Measurements from ENCODE around the gene VWF.
A peak's percentile ranks its signal among the peaks of the same experiment; 100 is the strongest.

The VWF gene

GRCh38 chr12:6090803-6091202 is 33.7 kb downstream of the VWF start:
- Histone ChIP-seq H3K36me3 (ENCODE audit: control insufficient read depth in 1 of 2, insufficient read depth in 2 of 2, low read length in 2 of 2) (no peaks in the 10 kb centered on the region), H3K9ac (ENCODE audit: low read depth in 1 of 2, low read length in 2 of 2) (no peak overlapping the region), H3K27ac (ENCODE audit: low read depth, low read length) (no peak overlapping the region), H3K9me3 (ENCODE audit: control insufficient read depth in 1 of 2, low read length in 2 of 2) (no peaks in the 10 kb centered on the region), H3K27me3 (ENCODE audit: control insufficient read depth in 1 of 2, insufficient read depth in 2 of 2, low read length in 2 of 2) (no peaks in the 10 kb centered on the region), H3K4me3 (ENCODE audit: low read depth in 1 of 2, low read length in 2 of 2) (no peak overlapping the region), H3K4me1 (ENCODE audit: control insufficient read depth in 1 of 2, insufficient read depth in 2 of 2, low read length in 2 of 2) (peaks cover 23 to 29% of the 10 kb centered on the region in 2 donors)

- Histone ChIP-seq H3K27me3 (ENCODE audit: control insufficient read depth in 1 of 2, insufficient read depth in 2 of 2, low read length in 2 of 2) (no peaks in the 10 kb centered on the region), H3K4me1 (ENCODE audit: control insufficient read depth in 1 of 2, insufficient read depth in 2 of 2, low read length in 2 of 2) (peaks cover 31 to 34% of the 10 kb centered on the region in 2 donors), H3K9ac (ENCODE audit: low read depth in 1 of 2, low read length in 2 of 2) (peak overlapping the region in 1 of 2 donors; percentile 19), H3K27ac (ENCODE audit: low read depth, low read length) (no peak overlapping the region), H3K36me3 (ENCODE audit: control insufficient read depth in 1 of 2, insufficient read depth in 2 of 2, low read length in 2 of 2) (no peaks in the 10 kb centered on the region), H3K4me3 (ENCODE audit: low read depth in 1 of 2, low read length in 2 of 2) (no peak overlapping the region), H3K9me3 (ENCODE audit: control insufficient read depth in 1 of 2, low read length in 2 of 2) (no peaks in the 10 kb centered on the region)
Measured at GRCh38 chr12:6088921-6089747, 35.3 kb downstream of the VWF start.

GRCh38 chr12:6086316-6086715 is 38.2 kb downstream of the VWF start:
- H3K4me1 ChIP-seq (ENCODE audit: control insufficient read depth in 1 of 2, insufficient read depth in 2 of 2, low read length in 2 of 2): peaks cover 18 to 21% of the 10 kb centered on the region in 2 donors
- no peak overlapping the region for H3K27ac ChIP-seq (ENCODE audit: low read depth, low read length)
- no peaks in the 10 kb centered on the region for H3K36me3 ChIP-seq (ENCODE audit: control insufficient read depth in 1 of 2, insufficient read depth in 2 of 2, low read length in 2 of 2)
- H3K9ac ChIP-seq (ENCODE audit: low read depth in 1 of 2, low read length in 2 of 2): no peak overlapping the region
- H3K4me3 ChIP-seq (ENCODE audit: low read depth in 1 of 2, low read length in 2 of 2): no peak overlapping the region
- no peaks in the 10 kb centered on the region for H3K27me3 ChIP-seq (ENCODE audit: control insufficient read depth in 1 of 2, insufficient read depth in 2 of 2, low read length in 2 of 2)
- no peaks in the 10 kb centered on the region for H3K9me3 ChIP-seq (ENCODE audit: control insufficient read depth in 1 of 2, low read length in 2 of 2)

DNA sequence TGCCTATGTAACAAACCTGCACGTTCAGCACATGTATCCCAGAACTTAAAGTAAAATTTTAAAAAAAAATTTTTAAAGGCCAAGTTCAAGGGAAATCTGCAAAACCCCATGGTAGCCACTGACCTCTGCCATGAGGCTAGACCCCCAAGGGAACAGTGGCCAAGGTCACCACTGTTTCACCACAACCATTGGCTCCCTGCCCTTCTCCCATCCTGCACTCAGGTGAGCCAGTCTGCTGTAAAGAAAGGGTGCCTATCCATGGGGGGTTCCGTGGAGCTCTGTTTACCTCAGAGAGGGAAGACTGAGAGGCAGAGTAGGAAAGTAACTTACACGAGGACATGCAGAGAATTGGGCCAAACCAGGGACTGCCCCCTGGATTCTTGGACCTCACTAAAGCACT is 38.6 kb downstream of the VWF start:
- Histone ChIP-seq H3K27me3 (ENCODE audit: control insufficient read depth in 1 of 2, insufficient read depth in 2 of 2, low read length in 2 of 2) (no peaks in the 10 kb centered on the region), H3K9me3 (ENCODE audit: control insufficient read depth in 1 of 2, low read length in 2 of 2) (no peaks in the 10 kb centered on the region), H3K27ac (ENCODE audit: low read depth, low read length) (no peak overlapping the region), H3K9ac (ENCODE audit: low read depth in 1 of 2, low read length in 2 of 2) (no peak overlapping the region), H3K4me1 (ENCODE audit: control insufficient read depth in 1 of 2, insufficient read depth in 2 of 2, low read length in 2 of 2) (peaks cover 18 to 20% of the 10 kb centered on the region in 2 donors), H3K4me3 (ENCODE audit: low read depth in 1 of 2, low read length in 2 of 2) (no peak overlapping the region), H3K36me3 (ENCODE audit: control insufficient read depth in 1 of 2, insufficient read depth in 2 of 2, low read length in 2 of 2) (no peaks in the 10 kb centered on the region)

- H3K9ac ChIP-seq (ENCODE audit: low read depth in 1 of 2, low read length in 2 of 2): no peak overlapping the region
- H3K27ac ChIP-seq (ENCODE audit: low read depth, low read length): no peak overlapping the region
- H3K4me1 ChIP-seq (ENCODE audit: control insufficient read depth in 1 of 2, insufficient read depth in 2 of 2, low read length in 2 of 2): peaks cover 16 to 18% of the 10 kb centered on the region in 2 donors
- no peaks in the 10 kb centered on the region for H3K9me3 ChIP-seq (ENCODE audit: control insufficient read depth in 1 of 2, low read length in 2 of 2)
- no peaks in the 10 kb centered on the region for H3K27me3 ChIP-seq (ENCODE audit: control insufficient read depth in 1 of 2, insufficient read depth in 2 of 2, low read length in 2 of 2)
- H3K36me3 ChIP-seq (ENCODE audit: control insufficient read depth in 1 of 2, insufficient read depth in 2 of 2, low read length in 2 of 2): no peaks in the 10 kb centered on the region
- no peak overlapping the region for H3K4me3 ChIP-seq (ENCODE audit: low read depth in 1 of 2, low read length in 2 of 2)
Measured at GRCh38 chr12:6084969-6085450, 39.5 kb downstream of the VWF start.

GRCh38 chr12:6084261-6084968 is 40.1 kb downstream of the VWF start:
- Histone ChIP-seq H3K36me3 (ENCODE audit: control insufficient read depth in 1 of 2, insufficient read depth in 2 of 2, low read length in 2 of 2) (no peaks in the 10 kb centered on the region), H3K27me3 (ENCODE audit: control insufficient read depth in 1 of 2, insufficient read depth in 2 of 2, low read length in 2 of 2) (no peaks in the 10 kb centered on the region), H3K27ac (ENCODE audit: low read depth, low read length) (no peak overlapping the region), H3K4me1 (ENCODE audit: control insufficient read depth in 1 of 2, insufficient read depth in 2 of 2, low read length in 2 of 2) (peaks cover 15 to 17% of the 10 kb centered on the region in 2 donors), H3K4me3 (ENCODE audit: low read depth in 1 of 2, low read length in 2 of 2) (no peak overlapping the region), H3K9ac (ENCODE audit: low read depth in 1 of 2, low read length in 2 of 2) (no peak overlapping the region), H3K9me3 (ENCODE audit: control insufficient read depth in 1 of 2, low read length in 2 of 2) (no peaks in the 10 kb centered on the region)

DNA sequence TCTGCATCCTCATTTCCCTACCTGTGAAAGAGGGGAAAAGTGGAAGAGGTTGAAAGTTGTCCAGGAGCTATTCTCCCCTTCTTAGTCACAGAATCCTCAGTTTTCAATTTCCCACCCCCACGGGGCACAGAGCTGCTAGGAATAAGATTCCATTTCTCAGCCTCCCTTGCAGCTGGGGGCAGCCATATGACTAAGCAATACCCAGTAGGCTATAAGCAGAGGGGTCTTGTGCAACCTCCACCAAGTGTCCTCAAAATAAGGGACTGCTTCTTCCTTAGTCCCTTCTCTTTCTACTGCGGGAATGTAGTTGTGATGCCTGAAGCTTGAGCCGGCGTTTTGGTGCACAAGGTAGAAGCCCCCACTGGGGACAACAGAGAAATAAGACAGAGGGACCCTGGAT is 40.9 kb downstream of the VWF start:
- Histone ChIP-seq H3K36me3 (ENCODE audit: control insufficient read depth in 1 of 2, insufficient read depth in 2 of 2, low read length in 2 of 2) (no peaks in the 10 kb centered on the region), H3K27me3 (ENCODE audit: control insufficient read depth in 1 of 2, insufficient read depth in 2 of 2, low read length in 2 of 2) (no peaks in the 10 kb centered on the region), H3K4me1 (ENCODE audit: control insufficient read depth in 1 of 2, insufficient read depth in 2 of 2, low read length in 2 of 2) (peaks cover 7 to 9% of the 10 kb centered on the region in 2 donors), H3K27ac (ENCODE audit: low read depth, low read length) (no peak overlapping the region), H3K4me3 (ENCODE audit: low read depth in 1 of 2, low read length in 2 of 2) (no peak overlapping the region), H3K9me3 (ENCODE audit: control insufficient read depth in 1 of 2, low read length in 2 of 2) (no peaks in the 10 kb centered on the region), H3K9ac (ENCODE audit: low read depth in 1 of 2, low read length in 2 of 2) (no peak overlapping the region)

GRCh38 chr12:6082613-6083012 is 41.9 kb downstream of the VWF start:
- H3K36me3 ChIP-seq (ENCODE audit: control insufficient read depth in 1 of 2, insufficient read depth in 2 of 2, low read length in 2 of 2): no peaks in the 10 kb centered on the region
- H3K27ac ChIP-seq (ENCODE audit: low read depth, low read length): no peak overlapping the region
- H3K9ac ChIP-seq (ENCODE audit: low read depth in 1 of 2, low read length in 2 of 2): no peak overlapping the region
- H3K4me3 ChIP-seq (ENCODE audit: low read depth in 1 of 2, low read length in 2 of 2): no peak overlapping the region
- no peaks in the 10 kb centered on the region for H3K9me3 ChIP-seq (ENCODE audit: control insufficient read depth in 1 of 2, low read length in 2 of 2)
- no peaks in the 10 kb centered on the region for H3K27me3 ChIP-seq (ENCODE audit: control insufficient read depth in 1 of 2, insufficient read depth in 2 of 2, low read length in 2 of 2)
- peaks cover 6 to 8% of the 10 kb centered on the region in 2 donors for H3K4me1 ChIP-seq (ENCODE audit: control insufficient read depth in 1 of 2, insufficient read depth in 2 of 2, low read length in 2 of 2)

DNA sequence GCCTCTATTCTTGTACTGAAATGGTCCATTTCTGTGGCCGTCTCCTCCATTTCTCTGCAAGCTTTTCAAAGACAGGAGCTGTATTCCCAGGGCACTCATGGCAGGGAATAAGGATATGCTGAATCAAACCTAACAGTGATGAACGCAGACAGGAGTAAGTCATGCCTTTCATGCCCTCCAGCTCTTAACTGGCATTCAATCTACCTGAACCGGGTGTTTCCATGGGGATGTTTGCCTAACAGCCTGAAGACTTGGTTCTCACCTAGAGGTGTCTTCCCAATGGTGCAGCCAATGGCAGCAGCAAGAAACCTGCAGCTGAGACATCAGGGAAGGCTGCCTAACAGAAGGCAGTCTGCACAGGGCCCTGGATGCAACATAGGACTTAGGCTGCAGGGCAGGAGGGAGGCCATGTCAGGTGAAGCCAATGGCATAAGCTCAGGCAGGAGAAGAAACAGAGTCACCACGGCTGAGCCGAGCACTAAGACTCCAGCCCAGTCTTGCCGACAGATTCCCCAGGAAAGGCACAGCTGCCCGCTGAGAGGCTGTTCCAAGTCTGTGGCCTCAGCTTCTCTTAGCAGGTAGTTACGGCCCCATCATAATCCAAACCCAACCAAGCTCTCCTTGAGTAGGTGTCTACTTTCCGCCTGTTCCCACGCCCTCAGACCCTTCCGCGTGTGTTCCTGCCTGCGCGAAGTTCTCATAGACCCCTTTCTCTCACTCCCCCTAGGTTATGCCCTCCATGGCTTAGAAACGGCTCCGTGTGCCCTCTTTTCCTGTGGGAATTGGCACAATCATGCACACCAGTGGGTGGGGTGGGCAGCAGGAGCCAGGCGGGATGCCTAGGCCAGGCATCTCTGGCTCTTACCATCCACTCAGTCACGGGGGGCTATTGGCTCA is 44.1 kb downstream of the VWF start:
- Histone ChIP-seq H3K4me1 (ENCODE audit: control insufficient read depth in 1 of 2, insufficient read depth in 2 of 2, low read length in 2 of 2) (peaks cover 9 to 11% of the 10 kb centered on the region in 2 donors), H3K27me3 (ENCODE audit: control insufficient read depth in 1 of 2, insufficient read depth in 2 of 2, low read length in 2 of 2) (peaks cover 0 to 4% of the 10 kb centered on the region in 2 donors)

More for the DNA sequence above, 44.1 kb downstream of the VWF start:
- Histone ChIP-seq H3K4me3 (ENCODE audit: low read depth in 1 of 2, low read length in 2 of 2) (no peak overlapping the region), H3K9me3 (ENCODE audit: control insufficient read depth in 1 of 2, low read length in 2 of 2) (no peaks in the 10 kb centered on the region), H3K9ac (ENCODE audit: low read depth in 1 of 2, low read length in 2 of 2) (no peak overlapping the region), H3K27ac (ENCODE audit: low read depth, low read length) (no peak overlapping the region), H3K36me3 (ENCODE audit: control insufficient read depth in 1 of 2, insufficient read depth in 2 of 2, low read length in 2 of 2) (no peaks in the 10 kb centered on the region)

All from duodenal mucosa (tissue), 2 donors.